ENCODE data around the gene SGSM1.
"Not testable (repeated sequence)": the region's sequence is repeated elsewhere in the genome, so short reads cannot be mapped to it uniquely, and the experiment has no call there.

SGSM1 gene

DNA sequence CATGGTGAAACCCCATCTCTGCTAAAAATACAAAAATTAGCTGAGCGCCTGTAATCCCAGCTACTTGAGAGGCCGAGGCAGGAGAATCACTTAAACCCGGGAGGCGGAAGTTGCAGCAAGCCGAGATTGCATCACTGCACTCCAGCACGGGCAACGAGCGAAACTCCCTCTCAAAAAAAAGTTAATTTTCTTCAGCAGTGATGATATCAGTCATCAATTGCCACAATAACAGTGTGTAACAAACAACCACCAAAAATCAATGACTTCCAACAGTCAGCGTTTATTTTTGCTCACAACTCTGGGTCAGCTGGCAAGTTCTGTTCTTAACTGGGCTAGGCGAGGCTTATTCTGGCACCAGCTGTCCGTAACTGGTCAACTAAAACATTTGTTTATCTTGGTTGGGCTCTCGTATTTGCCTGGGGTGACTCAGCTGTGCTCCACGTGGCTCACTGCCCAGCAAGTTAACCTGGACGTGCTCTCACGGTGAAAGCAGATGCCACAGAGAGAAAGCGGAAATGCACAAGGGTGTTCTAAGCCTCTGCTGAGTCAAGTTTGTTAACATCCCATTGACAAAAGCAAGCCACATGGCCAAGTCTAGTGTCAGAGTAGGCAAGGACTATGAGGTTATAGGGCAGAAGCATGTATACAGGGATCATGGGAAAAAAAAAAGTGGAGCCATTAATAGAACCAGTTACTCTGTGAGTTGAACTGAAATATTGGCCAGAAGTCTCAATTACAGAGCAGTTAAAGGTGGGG is 88.4 kb downstream of the SGSM1 start:
- DNase-seq, result peak in 4 of 56 donors; percentile 3 to 19 (median 8)

DNA sequence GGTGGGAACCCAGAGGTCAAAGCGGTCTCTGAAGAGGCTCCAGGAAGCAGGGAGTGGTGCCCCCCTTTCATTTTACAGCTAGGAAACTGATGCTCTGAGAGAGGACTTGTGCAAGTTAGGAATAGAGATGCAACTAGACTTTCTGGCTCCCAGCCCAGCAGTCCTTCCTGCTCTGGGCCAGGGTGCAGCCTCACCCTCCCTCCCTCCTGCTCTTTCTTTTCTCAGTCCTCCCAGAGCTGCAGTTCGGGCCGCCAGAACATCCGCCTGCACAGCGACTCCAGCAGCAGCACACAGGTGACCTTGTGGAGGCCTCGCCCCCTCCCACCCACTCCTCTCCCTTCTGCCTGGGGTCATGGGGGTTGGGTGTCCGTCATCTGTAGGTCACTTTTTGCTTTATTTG is 89.0 kb downstream of the SGSM1 start:
- DNase-seq, result peak in 7 of 56 donors; percentile 3 to 17 (median 6)

DNA sequence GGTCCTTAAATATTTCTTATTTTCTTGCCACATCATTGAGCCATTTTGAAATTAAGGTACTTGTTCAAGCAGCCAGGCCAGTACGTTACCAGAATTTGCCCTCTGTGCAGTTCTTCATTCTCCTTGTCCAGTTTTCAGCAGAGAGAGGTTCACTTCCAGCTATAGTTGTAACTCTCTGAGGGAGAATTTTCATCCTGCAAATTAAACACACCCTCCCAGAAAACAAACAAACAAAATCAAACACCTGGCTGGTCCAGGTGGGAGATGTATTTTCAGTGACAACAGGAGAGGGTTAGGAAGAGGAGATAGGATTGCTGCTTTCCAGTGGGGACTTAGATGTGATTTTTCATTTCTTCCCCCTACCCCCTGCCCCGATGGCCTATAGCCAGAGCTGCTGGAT is 95.4 kb downstream of the SGSM1 start:
- DNase-seq, result no peak

DNA sequence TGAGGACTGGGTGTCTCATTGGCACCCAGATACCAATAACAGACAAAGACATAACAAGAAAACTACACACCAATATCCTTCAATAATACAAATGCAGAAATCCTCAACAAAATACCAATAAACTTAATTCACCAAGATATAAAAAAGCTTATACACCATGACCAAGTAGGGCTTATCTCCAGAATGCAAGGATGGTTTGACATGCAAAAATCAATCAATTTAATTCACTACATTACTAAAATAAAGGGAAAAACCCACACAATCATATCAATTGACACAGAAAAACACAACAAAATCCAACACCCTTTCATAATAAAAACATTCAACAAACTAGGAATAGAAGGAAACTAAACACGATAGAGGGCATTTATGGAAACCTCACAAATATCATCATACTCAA is 99.9 kb downstream of the SGSM1 start:
- no peak for DNase-seq

DNA sequence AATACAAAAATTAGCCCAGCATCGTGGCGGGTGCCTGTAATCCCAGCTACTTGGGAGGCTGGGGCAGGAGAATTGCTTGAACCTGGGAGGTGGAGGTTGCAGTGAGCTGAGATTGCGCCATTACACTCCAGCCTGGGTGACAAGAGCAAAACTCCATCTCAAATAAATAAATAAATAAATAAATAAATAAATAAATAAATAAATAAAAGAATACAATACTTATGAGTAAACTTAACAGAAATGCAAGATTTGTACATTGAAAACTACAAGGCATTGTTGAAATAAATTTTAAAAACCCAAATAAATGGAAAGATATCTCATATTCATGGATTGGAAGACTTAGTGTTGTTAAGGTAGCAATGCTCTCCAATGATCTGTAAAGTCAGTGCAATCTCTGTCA is 101.1 kb downstream of the SGSM1 start:
- not testable (repeated sequence) for DNase-seq

DNA sequence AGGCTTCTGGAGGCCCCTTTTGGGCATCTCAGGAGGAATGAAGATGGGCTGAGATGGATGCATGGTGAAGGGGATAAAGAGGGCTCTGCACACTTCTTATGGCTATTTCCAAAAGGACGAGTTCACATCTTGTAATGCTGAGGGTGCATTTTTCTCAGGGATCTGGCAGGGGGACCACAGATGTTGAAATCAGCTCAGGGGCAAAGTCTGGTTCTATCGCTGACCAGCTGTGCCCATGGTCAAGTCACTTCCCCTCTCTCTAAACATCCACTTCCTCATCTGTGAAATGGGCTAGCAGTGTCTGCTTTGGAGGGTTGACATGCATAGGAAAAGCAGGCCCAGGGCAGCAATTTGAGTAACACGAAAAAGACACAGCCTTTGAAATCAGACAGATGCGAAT is 114.0 kb downstream of the SGSM1 start:
- DNase-seq, result no peak

DNA sequence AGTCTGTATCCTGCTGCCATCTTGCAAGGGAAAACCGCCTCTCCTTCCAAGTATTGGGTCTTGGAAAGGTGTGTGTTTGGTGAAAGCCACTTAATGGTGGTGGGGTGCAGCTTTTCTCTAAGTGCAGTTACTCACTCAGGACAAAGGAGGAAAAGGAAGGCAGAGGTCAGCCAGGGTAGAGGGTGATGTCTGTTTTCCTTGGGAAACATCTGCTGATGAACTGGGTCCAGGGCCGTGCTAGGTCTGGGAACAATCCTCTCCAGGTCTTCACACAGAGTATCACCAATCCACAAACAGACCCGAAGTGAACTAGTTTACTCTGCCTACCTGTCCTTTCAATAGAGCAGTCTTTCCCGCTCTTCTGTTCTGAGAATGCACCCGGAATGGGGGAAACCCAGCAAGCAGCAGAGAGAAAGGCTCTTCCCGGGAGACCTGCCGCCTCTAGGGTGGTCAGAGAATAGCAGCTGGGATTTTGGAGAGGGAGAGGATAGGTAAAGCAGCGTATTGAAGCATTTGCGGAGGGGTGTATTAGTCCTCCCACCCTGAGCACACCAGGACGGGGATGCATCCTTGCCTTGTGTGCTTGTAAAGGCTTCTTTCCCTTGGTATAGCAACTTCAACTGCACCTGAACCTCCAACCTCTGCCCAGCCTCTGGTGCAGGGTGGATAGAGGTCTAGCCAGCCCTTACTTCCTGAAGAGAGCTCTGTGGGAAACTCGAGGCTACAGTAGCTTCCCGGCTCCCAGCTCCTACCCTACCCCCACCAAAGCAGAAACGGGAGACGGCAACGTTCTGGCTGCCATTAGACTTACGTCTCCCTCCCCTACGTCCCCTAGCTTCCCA is 119.8 kb downstream of the SGSM1 start:
- no peak for DNase-seq

DNA sequence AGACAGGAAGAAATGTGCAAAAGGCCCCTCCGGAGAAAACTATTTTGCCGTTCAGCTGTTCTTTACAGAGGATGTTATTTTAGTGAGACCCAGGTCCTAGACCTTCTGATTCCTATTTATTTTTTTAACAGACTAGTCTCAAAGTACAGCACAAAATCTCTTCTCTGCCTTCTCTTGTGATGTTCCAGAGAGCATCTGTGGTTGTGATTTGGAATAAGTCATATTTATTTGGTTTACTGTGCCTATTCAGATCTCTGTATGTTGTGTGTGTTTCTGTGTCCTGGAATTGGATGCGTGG is 120.4 kb downstream of the SGSM1 start:
- DNase-seq, result no peak

DNA sequence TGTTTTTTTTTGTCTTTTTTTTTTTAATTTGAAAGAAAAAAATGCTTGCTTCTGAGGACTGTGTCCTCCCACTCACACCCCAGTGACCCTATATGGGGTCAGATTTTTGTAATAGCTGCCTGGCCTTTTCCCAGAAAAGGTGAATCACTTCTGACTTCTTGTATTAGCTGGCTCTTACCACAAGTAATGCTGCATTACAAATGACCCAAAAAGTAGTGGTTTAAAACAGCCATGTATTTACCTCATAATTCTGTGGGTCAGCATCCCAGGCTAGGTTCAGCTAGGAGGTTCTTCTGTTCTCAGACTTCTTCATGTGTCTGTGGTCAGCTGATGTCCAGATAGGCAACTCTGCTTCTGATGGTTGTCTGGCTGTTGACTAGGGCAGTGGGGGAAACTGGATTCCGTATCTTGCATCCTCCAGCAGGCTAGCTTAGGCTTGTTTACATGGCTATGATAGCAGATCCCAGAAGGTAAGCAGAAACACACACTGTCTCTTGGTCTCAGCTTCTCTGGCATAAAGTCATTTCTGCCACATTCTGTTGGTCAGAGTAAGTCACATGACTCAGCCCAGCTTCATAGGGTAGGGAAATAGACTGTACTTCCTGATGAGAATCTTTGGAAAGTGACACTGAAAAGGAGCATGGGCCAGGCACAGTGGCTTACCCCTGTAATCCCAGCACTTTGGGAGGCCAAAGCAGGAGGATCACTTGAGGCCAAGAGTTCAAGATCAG is 121.0 kb downstream of the SGSM1 start:
- no peak for DNase-seq

DNA sequence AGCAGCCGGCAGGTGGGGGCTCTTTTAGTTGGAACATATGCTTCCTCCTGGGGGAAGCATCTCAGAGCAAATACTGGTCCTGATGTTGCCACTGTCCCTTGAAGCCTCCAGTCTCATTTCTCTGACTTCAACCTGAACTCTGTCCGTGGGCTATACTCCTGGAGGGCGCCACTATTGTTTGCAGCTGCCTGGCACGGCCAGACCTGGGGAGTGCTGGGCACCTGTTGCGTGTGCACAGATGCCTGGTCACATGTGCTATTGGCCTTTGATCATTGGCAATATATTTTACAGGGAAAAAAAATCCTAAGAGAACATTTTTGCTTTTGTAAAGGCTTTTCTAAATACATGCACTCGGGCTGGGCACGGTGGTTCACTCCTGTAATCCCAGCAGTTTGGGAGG is 122.3 kb downstream of the SGSM1 start:
- no peak for DNase-seq

DNA sequence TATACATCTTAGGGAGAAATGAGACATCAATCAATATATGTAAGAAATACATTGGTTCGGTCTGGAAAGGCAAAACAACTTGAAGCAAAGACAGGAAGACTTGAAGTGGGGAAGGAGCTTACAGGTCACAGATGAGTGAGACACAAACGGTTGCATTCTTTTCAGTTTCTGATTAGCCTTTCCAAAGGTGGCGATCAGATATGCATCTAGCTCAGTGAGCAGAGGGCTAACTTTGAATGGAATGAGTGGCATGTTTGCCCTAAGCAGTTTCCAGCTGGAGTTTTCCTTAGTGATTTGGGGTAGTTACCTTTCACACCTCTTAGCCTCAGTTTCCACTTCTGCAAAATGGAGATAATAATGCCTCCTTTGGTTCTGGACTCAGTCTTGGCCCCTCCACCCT is 124.7 kb downstream of the SGSM1 start:
- DNase-seq, result no peak

DNA sequence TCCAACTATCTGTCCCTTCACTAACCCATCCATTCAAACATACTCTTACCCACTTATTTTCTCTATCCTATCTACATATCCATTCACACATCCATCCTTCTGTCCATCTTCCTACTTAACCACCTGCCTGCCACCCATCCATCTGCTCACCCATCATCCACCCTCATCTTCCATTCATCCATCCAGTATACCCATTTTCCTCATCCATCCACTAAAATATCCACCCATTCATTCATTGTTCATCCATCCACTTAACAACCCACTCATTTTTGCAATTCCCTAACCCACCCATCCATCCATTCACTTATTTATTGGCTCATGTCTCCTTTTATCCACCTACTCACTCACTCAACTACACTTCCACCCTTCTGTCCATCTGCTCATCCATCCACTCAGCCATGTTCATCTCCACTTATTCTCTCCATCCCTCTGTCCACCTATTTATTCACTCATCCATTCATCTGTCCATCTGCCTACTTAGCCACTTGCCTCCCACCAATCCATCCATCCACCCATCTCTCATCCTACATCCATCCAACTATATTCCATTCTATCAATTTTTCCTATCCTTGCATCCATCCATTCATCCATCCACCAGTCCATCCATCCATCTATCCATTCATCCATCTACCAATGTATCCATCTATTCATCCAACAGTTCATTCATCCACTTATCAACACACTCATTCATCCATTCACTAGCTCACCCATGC is 129.9 kb downstream of the SGSM1 start:
- DNase-seq, result no peak

DNA sequence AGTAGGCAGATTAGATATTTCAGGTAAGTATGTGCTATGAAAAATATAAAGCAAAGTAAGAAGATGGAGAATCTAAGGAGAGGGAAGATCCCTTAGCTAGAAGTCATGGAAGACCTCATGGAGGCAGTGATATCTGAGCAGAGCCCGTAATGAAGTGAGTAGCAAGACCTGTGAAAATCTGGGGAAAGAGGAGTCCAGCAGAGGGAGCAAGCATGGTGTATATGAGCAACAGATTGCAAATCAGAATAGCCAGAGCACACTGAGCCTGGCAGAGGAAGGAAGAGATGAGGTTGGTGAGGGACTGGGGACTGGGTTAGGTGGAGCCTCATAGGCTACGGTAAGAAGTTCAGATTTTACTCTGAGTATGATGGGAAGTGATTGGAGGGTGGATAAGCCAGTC is 131.1 kb downstream of the SGSM1 start:
- no peak for DNase-seq

DNA sequence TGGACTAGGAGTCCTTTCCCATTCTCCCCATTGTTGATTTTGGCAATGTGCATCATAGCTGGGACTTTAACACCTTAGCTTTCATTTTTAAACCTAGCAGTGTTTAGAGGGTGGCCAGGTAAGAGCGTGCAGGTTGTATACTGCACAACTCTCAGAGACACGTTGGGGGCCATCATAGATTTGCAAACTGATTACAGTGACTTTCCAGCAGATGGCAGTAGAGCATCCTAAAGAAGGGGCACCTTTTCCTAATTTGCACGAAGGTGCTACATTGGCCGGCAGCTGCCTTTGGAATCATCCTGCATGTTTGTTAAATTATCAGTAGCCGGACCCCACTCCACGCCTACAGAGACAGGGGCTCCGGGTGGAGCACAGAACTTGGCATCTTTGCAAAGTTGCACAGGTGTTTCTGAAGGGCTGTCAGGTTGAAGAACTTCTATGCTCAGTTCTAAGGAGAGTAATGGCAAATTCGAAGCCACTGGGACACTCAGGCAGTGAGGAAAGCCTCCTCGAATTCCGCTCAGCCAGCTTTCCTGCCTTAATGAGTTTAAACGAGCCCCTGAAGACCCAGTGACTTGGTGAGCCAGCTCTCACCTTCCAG is 132.8 kb downstream of the SGSM1 start:
- DNase-seq, result peak in 1 of 56 donors; percentile 4

DNA sequence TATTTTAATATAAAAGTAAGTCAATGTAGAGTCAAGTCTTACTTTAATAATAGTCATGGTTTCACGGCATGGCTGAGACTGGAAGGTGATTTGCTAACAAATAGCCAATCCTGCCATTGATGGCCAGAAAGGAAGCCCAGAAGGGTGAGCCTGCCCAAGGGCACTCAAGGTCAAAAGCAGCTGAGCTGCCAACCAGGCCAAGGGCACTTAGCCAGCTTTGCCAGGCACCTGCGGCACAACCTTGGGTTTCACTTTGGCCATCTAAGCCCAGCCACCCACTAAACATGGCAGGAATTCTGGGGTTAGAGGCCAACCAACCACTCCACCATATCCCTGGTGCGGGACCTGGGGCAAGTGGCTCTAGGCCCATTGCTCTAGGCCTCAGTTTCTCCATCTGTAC is 136.3 kb downstream of the SGSM1 start:
- DNase-seq, result no peak

DNA sequence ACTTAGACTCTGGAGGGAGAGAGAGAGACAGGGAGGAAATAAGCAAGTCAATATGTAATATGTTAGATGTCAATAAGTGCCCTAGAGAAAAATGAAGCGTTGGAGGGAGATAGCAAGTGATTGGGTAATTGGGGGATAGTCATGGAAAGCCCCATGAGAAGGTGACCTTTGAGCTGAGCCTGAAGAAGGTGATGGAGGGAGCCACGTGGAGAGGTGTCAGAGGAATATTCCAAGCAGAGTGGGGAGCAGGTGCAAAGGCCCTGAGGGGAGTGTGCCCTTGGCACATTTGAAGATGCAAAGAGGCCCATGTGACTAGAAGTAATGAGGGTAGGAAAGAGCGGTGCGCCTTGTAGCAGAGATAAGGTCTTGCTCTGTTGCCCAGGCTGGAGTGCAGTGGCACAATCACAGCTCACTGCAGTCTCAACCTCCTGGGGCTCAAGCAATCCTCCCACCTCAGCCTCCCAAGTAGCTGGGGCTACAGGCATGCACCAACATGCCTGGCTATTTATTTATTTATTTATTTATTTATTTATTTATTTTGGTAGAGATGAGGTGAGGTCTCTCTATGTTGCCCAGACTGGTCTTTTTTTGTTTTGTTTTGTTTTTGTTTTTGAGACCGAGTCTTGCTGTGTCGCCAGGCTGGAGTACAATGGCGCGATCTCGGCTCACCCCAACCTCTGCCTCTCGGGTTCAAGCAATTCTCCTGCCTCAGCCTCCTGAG is 138.4 kb downstream of the SGSM1 start:
- DNase-seq, result no peak

DNA sequence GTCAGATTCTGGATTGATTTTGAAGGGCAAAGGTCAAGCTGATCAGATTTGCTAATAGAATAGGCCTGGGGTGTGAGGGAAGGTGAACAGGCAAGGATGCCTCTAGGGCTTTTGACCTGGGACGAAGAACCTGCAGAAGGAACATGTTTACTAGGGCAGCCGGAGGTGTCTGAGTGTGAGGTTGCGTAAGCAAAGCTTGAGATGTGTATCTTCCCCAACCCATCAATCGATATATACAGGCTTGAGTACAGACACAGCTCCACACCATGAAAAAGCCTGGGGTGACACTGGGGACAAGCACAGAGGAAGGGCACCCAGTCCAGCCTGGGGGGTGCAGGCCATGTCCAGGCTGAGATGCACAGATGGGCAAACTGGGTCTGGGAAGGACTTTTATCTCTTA is 139.4 kb downstream of the SGSM1 start:
- DNase-seq, result no peak

DNA sequence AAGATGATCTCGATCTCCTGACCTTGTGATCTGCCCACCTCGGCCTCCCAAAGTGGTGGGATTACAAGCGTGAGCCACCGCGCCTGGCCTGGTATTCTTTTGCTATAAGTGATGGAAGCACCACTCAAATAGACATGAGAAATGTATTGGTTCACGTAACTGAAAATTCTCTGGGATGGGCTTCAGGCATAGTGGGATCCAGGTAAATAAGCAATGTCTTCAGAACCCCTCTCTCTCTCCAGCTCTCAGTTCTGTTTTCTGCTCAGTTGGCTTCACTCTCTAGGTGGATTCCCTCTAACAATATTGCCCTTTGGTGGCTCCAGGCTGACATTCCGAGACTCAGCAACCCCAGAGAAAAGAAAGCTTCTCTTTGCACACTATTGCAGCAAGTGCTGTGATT is 141.4 kb downstream of the SGSM1 start:
- no peak for DNase-seq

DNA sequence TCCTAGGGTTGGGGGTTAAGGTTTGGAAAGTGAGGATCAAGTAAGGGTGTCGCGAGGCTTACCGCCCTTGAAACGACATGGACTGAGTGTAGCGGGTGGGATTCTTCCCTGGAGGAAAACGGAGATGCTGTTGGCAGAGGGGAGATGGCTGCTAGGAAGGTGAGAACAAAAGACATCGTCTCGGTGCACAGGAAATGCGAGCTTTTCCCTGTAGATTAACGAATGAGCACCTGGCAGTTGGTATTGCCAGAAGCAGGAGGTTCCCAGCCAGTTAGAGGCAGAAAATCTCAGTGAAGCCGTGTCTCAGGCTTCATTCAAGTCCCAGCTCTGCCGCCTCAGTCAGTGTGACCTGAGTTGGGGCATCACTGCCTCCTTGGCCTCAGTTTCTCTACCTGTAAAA is 141.9 kb downstream of the SGSM1 start:
- no peak for DNase-seq

DNA sequence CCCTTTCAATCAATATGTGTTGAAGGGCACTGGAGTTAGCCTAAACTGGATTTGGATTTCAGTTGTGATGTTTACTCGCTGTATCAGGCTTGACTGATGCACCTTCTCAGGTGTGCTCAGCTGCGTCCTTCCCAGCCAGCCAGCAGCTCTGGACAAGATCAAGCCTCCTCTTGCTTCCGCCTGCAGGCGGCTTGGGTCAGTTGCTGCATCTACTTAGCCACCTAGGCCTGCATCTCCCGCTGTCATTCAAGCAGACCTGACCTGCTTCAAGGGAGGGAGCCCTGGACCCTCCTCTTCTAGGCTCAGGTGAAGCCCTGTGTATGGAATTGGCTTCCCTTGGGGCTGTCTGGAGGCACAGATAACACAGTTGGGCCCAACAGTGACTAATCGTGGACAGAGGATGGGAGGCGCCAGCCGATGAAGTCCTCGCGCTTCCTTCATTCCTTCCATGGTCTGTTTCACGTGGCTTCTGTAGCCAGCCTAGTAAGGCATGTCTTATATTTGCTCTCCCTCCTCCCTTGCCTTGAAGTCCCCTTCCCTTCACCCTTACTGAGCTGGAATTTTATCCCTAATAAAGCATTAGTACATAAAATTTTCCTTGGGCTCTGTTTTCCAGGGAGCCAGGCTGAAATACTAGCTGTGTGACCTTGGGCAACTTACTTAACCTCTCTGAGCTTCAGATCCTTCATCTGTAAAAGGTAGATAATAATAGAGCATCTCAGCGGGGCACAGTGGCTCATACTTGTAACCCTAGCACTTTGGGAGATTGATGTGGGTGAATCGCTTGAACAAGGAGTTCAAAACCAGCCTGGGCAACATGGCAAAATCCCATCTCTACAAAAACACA is 142.6 kb downstream of the SGSM1 start:
- no peak for DNase-seq
